ENCODE results near the gene AGAP1. TPM values are rescaled to one million over a fixed set of nuclear protein-coding genes. Genes with fewer than 3 reads are reported as not detected.

Gene AGAP1
- total and polyA plus RNA-seq, 4 donors: 2.0 to 8.5 (median 5.4) TPM

DNA sequence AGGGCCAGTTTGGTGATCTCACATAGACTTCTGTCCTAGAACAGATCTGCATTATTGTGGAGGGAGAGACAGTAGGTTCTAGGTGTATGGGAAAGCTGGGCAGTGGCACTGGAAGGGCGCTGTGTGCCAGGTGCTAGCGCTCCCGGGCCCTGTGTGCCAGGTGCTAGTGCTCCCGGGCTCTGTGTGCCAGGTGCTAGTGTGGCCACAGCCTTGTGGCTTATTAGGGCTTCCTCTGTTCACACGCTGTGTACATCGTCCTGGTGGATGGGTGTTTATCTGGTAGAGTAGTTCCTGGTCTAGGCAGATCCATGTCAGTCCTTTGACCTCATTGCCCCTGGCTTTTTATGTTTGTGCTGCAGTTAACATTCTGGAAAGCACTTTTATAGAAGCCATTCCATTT lies 263.4 kb downstream of the AGAP1 start:
- H3K4me3 ChIP-seq (ENCODE audit: low read depth in 1 of 3, low read length in 3 of 3): no peak overlapping the region
- no peaks in the 10 kb centered on the region for H3K36me3 ChIP-seq (ENCODE audit: control insufficient read depth in 4 of 4, insufficient read depth in 3 of 4, low read depth in 1 of 4, low read length in 3 of 4)
- H3K9me3 ChIP-seq (ENCODE audit: control insufficient read depth in 4 of 4, low read length in 3 of 4): no peaks in the 10 kb centered on the region
- DNase-seq (ENCODE audit: low spot score): no peak
- 84% methylated on average over 6 of the region's 6 CpGs for WGBS
- H3K4me1 ChIP-seq (ENCODE audit: control insufficient read depth in 4 of 4, insufficient read depth in 4 of 4, low read length in 3 of 4): no peaks in the 10 kb centered on the region
- no peak overlapping the region for H3K27ac ChIP-seq (ENCODE audit: low read depth in 1 of 2, low read length in 2 of 2)
- TF ChIP-seq GABPA (IDR thresholded peaks at IDR 0.05 in 1 of 2, conservative IDR thresholded peaks at IDR 0.05 in 1 of 2) (no peak), RAD21 (IDR thresholded peaks at IDR 0.05) (no peak), RXRA (IDR thresholded peaks at IDR 0.05) (no peak), CTCF (IDR thresholded peaks at IDR 0.05; ENCODE audit: low read depth, low read length, missing input control) (no peak), EGR1 (IDR thresholded peaks at IDR 0.05; ENCODE audit: low read depth in 2 of 2) (no peak), HNF4A (conservative IDR thresholded peaks at IDR 0.05) (no peak), FOXA1 (IDR thresholded peaks at IDR 0.05) (no peak), NR2F2 (IDR thresholded peaks at IDR 0.05) (no peak), HNF4G (IDR thresholded peaks at IDR 0.05) (no peak), JUND (IDR thresholded peaks at IDR 0.05) (no peak), YY1 (IDR thresholded peaks at IDR 0.05) (no peak), TAF1 (conservative IDR thresholded peaks at IDR 0.05) (no peak), FOXA2 (IDR thresholded peaks at IDR 0.05) (no peak), ATF3 (IDR thresholded peaks at IDR 0.05) (no peak), SP1 (IDR thresholded peaks at IDR 0.05) (no peak)
- TF ChIP-seq, protein P1, sequence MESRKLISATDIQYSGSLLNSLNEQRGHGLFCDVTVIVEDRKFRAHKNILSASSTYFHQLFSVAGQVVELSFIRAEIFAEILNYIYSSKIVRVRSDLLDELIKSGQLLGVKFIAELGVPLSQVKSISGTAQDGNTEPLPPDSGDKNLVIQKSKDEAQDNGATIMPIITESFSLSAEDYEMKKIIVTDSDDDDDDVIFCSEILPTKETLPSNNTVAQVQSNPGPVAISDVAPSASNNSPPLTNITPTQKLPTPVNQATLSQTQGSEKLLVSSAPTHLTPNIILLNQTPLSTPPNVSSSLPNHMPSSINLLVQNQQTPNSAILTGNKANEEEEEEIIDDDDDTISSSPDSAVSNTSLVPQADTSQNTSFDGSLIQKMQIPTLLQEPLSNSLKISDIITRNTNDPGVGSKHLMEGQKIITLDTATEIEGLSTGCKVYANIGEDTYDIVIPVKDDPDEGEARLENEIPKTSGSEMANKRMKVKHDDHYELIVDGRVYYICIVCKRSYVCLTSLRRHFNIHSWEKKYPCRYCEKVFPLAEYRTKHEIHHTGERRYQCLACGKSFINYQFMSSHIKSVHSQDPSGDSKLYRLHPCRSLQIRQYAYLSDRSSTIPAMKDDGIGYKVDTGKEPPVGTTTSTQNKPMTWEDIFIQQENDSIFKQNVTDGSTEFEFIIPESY (IDR thresholded peaks at IDR 0.05): no peak
- TF ChIP-seq, protein P2, sequence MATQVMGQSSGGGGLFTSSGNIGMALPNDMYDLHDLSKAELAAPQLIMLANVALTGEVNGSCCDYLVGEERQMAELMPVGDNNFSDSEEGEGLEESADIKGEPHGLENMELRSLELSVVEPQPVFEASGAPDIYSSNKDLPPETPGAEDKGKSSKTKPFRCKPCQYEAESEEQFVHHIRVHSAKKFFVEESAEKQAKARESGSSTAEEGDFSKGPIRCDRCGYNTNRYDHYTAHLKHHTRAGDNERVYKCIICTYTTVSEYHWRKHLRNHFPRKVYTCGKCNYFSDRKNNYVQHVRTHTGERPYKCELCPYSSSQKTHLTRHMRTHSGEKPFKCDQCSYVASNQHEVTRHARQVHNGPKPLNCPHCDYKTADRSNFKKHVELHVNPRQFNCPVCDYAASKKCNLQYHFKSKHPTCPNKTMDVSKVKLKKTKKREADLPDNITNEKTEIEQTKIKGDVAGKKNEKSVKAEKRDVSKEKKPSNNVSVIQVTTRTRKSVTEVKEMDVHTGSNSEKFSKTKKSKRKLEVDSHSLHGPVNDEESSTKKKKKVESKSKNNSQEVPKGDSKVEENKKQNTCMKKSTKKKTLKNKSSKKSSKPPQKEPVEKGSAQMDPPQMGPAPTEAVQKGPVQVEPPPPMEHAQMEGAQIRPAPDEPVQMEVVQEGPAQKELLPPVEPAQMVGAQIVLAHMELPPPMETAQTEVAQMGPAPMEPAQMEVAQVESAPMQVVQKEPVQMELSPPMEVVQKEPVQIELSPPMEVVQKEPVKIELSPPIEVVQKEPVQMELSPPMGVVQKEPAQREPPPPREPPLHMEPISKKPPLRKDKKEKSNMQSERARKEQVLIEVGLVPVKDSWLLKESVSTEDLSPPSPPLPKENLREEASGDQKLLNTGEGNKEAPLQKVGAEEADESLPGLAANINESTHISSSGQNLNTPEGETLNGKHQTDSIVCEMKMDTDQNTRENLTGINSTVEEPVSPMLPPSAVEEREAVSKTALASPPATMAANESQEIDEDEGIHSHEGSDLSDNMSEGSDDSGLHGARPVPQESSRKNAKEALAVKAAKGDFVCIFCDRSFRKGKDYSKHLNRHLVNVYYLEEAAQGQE (IDR thresholded peaks at IDR 0.05): no peak
- TF ChIP-seq, protein P3, sequence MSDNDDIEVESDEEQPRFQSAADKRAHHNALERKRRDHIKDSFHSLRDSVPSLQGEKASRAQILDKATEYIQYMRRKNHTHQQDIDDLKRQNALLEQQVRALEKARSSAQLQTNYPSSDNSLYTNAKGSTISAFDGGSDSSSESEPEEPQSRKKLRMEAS (IDR thresholded peaks at IDR 0.05): no peak
- H3K27me3 ChIP-seq (ENCODE audit: control insufficient read depth in 4 of 4, insufficient read depth in 4 of 4, low read length in 3 of 4): no peaks in the 10 kb centered on the region
- no peak overlapping the region for H3K9ac ChIP-seq (ENCODE audit: low read depth in 1 of 2, low read length in 2 of 2)

Data from liver (tissue), 9 donors.